GM21526 (cell line): ENCODE data around the gene CTBP1.

ENCODE experiments used
- ATAC-seq: cut with Tn5 transposase; IDR thresholded peaks from one replicate; pipeline ENCODE4 v1.9.1; 2021; ENCODE audit warnings: moderate library complexity; ENCODE audit not compliant: unreplicated experiment, low FRiP score

CTBP1 gene

DNA sequence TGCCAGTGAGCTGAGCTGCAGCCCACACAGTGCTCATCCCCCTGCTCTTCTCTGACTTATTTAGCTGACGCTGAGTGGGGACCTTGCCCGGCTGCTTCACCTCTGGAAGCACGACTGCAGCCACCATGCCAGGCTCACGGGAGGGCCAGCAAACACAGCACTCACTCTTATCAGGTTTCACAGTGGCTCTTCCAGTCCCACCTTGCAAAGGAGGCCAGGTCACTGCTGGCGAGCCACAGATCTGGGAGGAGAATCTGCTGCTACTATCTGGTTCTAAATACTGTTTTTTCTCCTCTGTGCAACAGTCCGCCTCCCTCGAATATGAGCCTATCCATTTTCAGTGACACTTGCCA lies 69.9 kb downstream of the CTBP1 start:
- ATAC-seq = no peak

GRCh38 chr4:1178300-1179088 lies 70.4 kb downstream of the CTBP1 start:
- ATAC-seq = no peak

GRCh38 chr4:1177274-1178141 lies 71.4 kb downstream of the CTBP1 start:
- ATAC-seq = no peak

DNA sequence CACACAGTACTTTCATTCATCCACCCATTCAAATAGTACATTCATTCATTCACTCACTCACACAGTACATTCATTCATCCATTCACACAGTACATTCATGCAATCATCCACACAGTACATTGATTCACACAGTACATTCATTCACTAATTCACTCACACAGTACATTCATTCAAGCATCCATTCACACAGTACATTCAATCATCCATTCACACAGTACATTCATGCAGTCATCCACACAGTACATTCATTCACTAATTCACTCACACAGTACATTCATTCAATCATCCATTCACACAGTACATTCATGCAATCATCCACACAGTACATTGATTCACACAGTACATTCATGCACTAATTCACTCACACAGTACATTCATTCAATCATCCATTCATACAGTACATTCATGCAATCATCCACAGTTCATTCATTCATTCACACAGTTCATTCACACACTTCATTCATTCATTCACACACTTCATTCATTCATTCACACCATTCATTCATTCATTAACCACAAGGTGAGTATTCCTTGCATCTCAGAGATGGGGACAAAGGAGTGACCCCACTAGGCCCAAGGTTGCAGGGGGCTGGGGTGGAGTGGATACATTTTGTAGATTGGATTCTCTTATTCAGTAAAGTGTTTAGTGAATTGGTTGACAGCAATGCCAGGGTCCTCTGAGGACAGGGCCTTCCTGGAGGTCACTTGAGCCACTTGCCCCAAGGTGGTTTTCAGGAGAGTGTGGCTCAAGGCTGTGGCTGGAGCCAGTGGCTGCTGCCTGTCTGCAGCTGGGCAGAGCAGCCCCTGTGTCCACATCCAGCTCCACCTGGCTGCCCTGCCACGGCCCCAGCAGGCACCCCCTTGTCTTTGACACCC lies 72.3 kb downstream of the CTBP1 start:
- ATAC-seq = no peak

DNA sequence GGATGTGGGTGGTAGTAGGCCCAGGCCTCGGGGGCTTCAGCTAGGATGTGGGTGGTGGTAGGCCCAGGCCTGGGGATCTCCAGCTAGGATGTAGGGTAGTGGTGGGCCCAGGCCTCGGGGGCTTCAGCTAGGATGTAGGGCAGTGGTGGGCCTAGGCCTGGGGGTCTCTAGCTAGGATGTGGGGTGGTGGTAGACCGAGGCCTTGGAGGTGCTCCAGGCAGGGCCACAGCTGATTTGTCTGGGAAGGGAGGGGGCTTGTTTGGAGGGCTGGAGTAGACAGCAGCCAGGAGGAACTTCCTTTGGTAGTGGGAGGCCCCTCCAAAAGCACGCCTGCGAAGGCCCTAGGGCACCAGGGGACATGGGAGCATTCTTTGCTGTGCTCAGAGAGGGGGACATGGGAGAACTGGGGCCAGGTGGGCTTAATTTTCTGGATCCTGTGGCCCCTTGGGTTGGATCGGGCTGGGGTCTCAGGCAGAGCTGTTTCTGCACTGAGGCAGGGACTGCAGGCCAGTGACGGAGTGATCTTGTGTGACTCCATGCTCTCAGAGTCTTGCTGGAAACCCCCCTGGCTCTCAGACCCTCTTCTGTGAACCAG lies 73.2 kb downstream of the CTBP1 start:
- no peak for ATAC-seq

- no peak for ATAC-seq
These were observed 73.8 kb downstream of the CTBP1 start for GRCh38 chr4:1174941-1175634.

DNA sequence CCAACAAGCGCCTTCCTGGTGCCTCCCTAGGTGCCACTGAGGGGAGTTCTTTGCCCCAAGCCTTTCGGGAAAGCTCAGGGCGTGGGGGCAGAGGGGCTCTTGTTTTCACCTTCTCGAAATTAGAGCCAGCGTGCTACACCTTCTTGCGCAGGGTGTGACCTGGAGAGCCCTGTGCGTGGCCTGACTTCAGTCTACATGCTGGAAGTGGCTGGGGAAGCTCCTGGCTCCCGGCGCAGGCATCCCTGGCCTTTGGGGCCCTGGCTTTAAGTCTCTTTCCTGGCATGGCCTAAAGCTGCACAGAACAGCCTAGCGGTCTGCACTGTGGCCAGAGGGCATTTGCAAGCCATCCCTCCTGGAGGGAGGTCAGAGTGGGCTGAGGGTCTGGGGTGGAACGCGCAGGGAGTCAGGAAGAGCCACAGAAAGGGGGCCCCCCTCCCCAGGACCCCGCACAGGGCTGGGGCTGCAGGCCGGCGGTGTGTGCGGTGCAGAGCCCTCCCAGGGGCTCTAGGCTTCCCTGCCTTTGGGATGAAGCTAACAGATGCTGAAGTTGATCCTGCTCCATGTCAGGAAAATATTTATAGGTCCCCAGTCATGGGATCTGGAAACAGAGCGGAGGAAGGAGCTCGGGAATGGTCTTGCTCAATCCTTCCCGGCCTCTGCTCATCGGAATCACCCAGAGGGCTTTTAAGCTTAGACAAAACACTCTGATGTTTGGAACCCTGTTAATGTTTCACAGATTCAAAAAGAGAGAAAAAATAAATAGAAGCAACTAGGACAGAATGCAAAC lies 75.8 kb downstream of the CTBP1 start:
- no peak for ATAC-seq

- ATAC-seq = no peak
These were observed 76.6 kb downstream of the CTBP1 start, which contains the start of gene SPON2 for GRCh38 chr4:1172228-1172851. SPON2 (minus strand) TSS chr4:1172583.

DNA sequence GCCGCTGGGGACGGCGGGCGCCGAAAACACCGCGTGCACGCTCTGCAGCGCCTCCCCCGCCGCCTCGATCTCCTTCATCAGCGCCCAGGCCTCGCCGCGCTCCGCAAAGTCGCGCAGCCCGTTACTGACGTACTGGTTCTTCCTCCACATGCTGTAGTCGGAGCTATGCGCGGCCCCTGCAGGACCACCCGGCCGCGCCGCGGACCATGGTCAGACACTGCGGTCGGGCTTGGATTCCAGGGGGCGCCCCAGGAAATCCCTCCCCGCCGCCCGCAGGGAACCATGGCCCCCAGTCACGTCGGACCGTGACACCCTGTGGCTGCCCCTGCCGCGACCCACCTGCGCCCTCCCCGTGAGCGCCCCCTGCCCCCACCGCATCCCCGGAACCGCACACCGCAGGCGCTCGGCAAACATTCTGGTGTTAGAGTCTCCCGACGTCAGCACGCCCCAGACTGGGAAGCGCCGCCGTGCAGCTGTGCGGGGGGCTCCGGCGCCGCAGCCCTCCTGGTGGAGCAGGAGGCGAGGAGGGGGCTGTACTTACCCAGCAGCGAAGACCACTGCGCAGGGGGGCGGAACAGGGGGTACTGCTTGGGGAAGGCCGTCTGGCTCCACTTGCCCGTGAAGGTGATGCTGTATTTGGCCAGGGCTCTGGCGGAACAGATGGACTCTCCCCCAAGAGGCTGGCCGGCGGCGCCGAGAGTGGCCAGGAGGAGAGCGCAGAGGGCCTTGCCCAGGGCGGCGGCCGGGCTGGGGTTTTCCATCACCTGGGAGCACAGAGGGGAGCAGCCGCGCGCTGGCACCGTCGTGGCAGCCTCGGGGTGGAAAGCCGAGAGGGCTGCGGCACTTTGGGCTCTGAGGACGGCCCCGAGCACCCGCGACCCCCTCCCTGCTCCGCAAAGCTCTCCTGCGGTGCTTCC lies 77.4 kb downstream of the CTBP1 start:
- ATAC-seq = no peak

- ATAC-seq = no peak
These were observed 78.0 kb downstream of the CTBP1 start for GRCh38 chr4:1170976-1171310.

GRCh38 chr4:1170156-1170975 lies 78.6 kb downstream of the CTBP1 start:
- ATAC-seq = no peak

- ATAC-seq = no peak
These were observed 79.2 kb downstream of the CTBP1 start for GRCh38 chr4:1169691-1170096.

DNA sequence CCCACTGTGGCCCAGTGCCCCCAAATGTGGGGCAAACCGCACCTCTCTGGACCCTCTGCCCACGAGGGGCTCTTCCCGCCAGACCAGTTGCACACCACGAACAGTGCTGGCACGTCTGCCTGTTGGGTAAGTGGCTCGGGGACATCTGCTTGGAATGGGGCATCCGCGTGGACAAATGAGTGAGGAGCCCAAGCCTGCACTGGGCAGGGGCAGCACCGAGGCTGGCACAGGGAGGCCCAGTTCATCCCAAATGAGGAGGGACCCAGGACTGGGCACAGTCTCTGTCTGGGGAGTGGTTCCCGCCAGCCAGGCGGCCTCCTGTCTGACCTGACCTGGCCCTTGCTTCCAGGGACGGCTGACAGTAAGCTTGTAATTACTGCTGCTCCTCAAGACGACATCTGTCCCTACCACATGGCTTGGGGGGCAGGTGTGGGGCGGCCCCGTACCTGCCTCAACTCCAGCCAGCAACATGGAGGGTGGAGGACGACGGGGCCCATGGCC lies 79.7 kb downstream of the CTBP1 start:
- ATAC-seq = no peak

- ATAC-seq = no peak
These were observed 80.5 kb downstream of the CTBP1 start for GRCh38 chr4:1168191-1169101.

DNA sequence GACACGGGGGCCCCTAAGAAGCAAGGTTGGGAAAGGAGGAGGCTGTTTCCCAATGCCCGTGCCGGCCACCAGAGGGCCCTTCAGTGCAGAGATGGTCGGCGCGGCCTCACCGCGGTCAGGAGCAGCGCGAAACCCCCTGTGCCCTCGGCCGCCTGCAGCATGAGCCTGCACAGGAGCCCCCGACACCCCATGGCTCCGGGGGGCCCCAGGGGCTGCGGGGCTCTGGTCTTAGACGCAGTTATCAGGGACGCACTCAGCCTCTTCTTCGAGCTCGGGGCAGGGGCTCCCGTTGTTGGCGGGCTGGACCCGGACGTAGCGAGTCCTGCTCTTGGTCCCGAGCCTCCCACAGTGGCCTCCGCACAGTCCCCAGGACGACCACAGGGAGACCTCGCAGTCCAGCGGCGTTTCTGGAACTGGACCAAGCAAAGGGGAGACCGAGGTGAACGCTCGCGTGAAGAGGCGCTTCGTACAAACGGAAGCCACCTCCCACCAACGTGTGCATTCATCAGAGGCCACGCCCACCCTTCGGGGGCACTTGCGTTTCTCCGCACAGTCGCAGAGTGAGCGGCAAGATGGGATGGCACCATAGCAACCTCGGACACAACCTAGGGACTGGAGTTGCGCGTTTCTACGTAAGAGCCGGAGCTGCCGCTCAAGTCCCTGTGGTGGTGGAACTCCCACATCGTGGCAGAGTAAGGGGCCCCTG lies 81.5 kb downstream of the CTBP1 start:
- ATAC-seq = peak; percentile 75
